HepG2 (cell line): ENCODE results near the gene DQX1. TPM values are rescaled to one million over a fixed set of nuclear protein-coding genes. Genes with fewer than 3 reads are reported as not detected.

Experiments
- AGO1 ChIP-seq: fragments of 200-400 bp; formaldehyde crosslinking; IDR thresholded peaks from 2 replicates; pipeline ENCODE4 v1.6.1; 2017; ENCODE audit warnings: mild to moderate bottlenecking, low read depth, low read length, moderate library complexity; ENCODE audit not compliant: poor library complexity, severe bottlenecking
- ARHGAP35 ChIP-seq: sonication (generic); formaldehyde crosslinking; IDR thresholded peaks from 2 replicates; pipeline ENCODE4 v1.9.0; 2022; ENCODE audit warnings: mild to moderate bottlenecking, inconsistent platforms, moderate library complexity, missing genetic modification reagents, borderline replicate concordance
- ELF4 ChIP-seq: sonication (generic); formaldehyde crosslinking; IDR thresholded peaks from 2 replicates; pipeline ENCODE4 v1.5.0; 2020; ENCODE audit warnings: missing genetic modification reagents, mild to moderate bottlenecking, moderate library complexity, borderline replicate concordance
- FOXK2 ChIP-seq: fragments of 450-650 bp; IDR thresholded peaks from 2 replicates; pipeline ENCODE4 v1.6.1; 2016
- HNRNPH1 ChIP-seq: fragments of 200-400 bp; formaldehyde crosslinking; optimal IDR thresholded peaks from 2 replicates; pipeline ENCODE3; 2017; ENCODE audit warnings: mild to moderate bottlenecking, low read depth, low read length
- MYNN ChIP-seq: sonication (generic); formaldehyde crosslinking; IDR thresholded peaks from 2 replicates; pipeline ENCODE4 v1.4.0; 2020; ENCODE audit warnings: mild to moderate bottlenecking, low read depth, missing genetic modification reagents
- PAF1 ChIP-seq: IDR thresholded peaks from 2 replicates; pipeline ENCODE4 v1.6.1; 2016; ENCODE audit warnings: missing genetic modification reagents, missing compliant biosample characterization
- ZEB1 ChIP-seq: IDR thresholded peaks from 2 replicates; pipeline ENCODE4 v1.6.1; 2012; ENCODE audit warnings: mild to moderate bottlenecking, low read depth, inconsistent platforms; ENCODE audit not compliant: insufficient replicate concordance
- ZFP90 ChIP-seq: sonication (generic); formaldehyde crosslinking; IDR thresholded peaks from 2 replicates; pipeline ENCODE4 v1.8.0; 2022; ENCODE audit warnings: missing genetic modification reagents, mild to moderate bottlenecking, inconsistent platforms, borderline replicate concordance
- ZNF124 ChIP-seq: sonication (generic); formaldehyde crosslinking; IDR thresholded peaks from 2 replicates; pipeline ENCODE4 v1.4.0; 2020; ENCODE audit warnings: missing genetic modification reagents
- ZNF350 ChIP-seq: sonication (generic); formaldehyde crosslinking; IDR thresholded peaks from 2 replicates; pipeline ENCODE4 v1.4.0; 2020; ENCODE audit warnings: mild to moderate bottlenecking, low read depth, missing genetic modification reagents, borderline replicate concordance
- ZNF460 ChIP-seq: sonication (generic); formaldehyde crosslinking; IDR thresholded peaks from 2 replicates; pipeline ENCODE4 v1.5.1; 2020; ENCODE audit warnings: missing genetic modification reagents, mild to moderate bottlenecking, borderline replicate concordance
- polyA plus RNA-seq, 8 experiments: library from polyadenylated mRNA; depleted of rRNA in 3 of 8; stranded (reverse) in 7 of 8; unstranded in 1 of 8; fragments of >200 nt; fragmentation: Illumina TruSeq in 4 of 8; extraction: Trizol in 4 of 8; gene quantifications; 2 replicates each; pipeline versions ENCODE4 v1.2.1 to v1.2.3, GENCODE V29; 2011 to 2016; ENCODE audit warnings: low read depth in 4 of 8, missing spikeins in 1 of 8, mixed read lengths in 1 of 8; ENCODE audit not compliant: insufficient read depth in 1 of 8
- total RNA-seq, 5 experiments: library from RNA; depleted of rRNA; stranded (reverse); fragments of >200 nt; fragmentation: Illumina TruSeq; extraction: Trizol; gene quantifications; 2 replicates each; pipeline ENCODE4 v1.2.3, GENCODE V29; 2016; ENCODE audit warnings: low read depth in 1 of 5
- TF ChIP-seq, protein P1 (sequence below): sonication (generic); formaldehyde crosslinking; IDR thresholded peaks from 2 replicates; pipeline ENCODE4 v1.5.0; 2020; ENCODE audit warnings: mild to moderate bottlenecking, missing genetic modification reagents, borderline replicate concordance
- TF ChIP-seq, protein P2 (sequence below): sonication (generic); formaldehyde crosslinking; IDR thresholded peaks from 2 replicates; pipeline ENCODE4 v1.8.0; 2022; ENCODE audit warnings: mild to moderate bottlenecking, missing genetic modification reagents; ENCODE audit not compliant: insufficient replicate concordance
- TF ChIP-seq, protein P3 (sequence below): sonication (generic); formaldehyde crosslinking; IDR thresholded peaks from one replicate; pipeline ENCODE4 v1.5.1; 2020; ENCODE audit warnings: mild to moderate bottlenecking, missing genetic modification reagents; ENCODE audit errors: not compliant biosample characterization

The DQX1 gene
- total and polyA plus RNA-seq, 2 of the 13 experiments (the other 11 are each of a cell fraction or from before 2014, with no cell fraction given) = 27.6 to 89.8 TPM

DNA sequence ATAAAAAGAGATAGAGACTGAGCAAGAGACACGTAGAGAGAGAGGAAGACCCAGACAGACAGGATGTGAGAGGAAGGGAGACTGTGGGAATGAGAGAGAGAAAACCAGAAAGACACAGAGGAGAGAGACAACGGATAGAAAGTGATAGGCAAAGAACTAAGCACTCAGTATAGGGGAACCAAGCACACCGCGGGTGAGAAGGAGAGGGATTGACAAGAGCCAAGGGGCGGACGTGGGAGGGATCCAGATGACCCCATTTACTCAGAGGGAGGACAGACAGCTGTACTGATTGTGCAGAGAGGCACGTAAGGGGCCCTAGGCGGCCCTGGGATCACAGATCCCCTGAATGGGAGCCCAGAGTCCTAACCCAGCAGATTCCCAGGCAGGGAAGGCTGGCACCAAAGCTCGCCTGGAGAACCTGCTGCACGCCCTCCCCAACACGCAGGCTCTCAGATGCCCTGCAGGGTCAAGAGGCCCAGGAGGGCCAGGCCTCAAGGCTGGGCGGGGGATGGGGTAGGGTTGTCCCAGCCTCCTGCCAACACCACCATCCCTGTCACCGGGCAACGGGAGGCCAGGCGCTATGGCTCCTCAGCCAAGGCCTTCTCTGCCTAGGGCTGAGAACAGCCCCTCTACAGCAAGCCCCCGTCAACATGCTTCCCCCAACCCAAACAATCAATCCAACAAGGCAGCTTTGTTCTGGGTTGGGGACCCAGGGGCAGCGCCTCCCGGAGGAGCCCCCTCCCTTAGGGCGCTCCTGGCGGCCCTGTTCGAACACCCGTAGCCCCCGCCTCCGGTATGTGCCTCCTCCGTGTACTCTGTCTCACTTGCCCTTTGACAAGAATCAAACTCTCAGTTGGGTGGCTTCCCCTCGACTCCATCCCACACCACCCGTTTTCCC lies 27.1 kb upstream of the DQX1 start (continued):
- TF ChIP-seq, protein P1, sequence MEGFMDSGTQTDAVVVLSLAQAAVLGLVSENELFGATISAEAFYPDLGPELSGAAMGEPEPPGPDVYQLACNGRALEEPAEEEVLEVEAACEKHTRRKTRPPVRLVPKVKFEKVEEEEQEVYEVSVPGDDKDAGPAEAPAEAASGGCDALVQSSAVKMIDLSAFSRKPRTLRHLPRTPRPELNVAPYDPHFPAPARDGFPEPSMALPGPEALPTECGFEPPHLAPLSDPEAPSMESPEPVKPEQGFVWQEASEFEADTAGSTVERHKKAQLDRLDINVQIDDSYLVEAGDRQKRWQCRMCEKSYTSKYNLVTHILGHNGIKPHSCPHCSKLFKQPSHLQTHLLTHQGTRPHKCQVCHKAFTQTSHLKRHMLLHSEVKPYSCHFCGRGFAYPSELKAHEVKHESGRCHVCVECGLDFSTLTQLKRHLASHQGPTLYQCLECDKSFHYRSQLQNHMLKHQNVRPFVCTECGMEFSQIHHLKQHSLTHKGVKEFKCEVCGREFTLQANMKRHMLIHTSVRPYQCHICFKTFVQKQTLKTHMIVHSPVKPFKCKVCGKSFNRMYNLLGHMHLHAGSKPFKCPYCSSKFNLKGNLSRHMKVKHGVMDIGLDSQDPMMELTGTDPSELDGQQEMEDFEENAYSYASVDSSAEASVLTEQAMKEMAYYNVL (CRISPR knock-in tag) = no peak; the same call in 1 of the 2 replicates
- TF ChIP-seq ZNF124 (CRISPR knock-in tag) (no peak), ZEB1 (no peak), HNRNPH1 (no peak), PAF1 (CRISPR knock-in tag) (no peak), ZNF460 (CRISPR knock-in tag) (no peak), ARHGAP35 (peak; percentile 40; the same call in 1 of the 2 replicates), FOXK2 (0 out of 2 replicates have a peak, but pooled peaks have one; percentile 9), MYNN (no peak), ZFP90 (CRISPR knock-in tag) (no peak), ELF4 (no peak), ZNF350 (CRISPR knock-in tag) (0 out of 2 replicates have a peak, but pooled peaks have one; percentile 20), AGO1 (no peak)
- TF ChIP-seq, protein P2, sequence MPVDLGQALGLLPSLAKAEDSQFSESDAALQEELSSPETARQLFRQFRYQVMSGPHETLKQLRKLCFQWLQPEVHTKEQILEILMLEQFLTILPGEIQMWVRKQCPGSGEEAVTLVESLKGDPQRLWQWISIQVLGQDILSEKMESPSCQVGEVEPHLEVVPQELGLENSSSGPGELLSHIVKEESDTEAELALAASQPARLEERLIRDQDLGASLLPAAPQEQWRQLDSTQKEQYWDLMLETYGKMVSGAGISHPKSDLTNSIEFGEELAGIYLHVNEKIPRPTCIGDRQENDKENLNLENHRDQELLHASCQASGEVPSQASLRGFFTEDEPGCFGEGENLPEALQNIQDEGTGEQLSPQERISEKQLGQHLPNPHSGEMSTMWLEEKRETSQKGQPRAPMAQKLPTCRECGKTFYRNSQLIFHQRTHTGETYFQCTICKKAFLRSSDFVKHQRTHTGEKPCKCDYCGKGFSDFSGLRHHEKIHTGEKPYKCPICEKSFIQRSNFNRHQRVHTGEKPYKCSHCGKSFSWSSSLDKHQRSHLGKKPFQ (CRISPR knock-in tag) = no peak
- TF ChIP-seq, protein P3, sequence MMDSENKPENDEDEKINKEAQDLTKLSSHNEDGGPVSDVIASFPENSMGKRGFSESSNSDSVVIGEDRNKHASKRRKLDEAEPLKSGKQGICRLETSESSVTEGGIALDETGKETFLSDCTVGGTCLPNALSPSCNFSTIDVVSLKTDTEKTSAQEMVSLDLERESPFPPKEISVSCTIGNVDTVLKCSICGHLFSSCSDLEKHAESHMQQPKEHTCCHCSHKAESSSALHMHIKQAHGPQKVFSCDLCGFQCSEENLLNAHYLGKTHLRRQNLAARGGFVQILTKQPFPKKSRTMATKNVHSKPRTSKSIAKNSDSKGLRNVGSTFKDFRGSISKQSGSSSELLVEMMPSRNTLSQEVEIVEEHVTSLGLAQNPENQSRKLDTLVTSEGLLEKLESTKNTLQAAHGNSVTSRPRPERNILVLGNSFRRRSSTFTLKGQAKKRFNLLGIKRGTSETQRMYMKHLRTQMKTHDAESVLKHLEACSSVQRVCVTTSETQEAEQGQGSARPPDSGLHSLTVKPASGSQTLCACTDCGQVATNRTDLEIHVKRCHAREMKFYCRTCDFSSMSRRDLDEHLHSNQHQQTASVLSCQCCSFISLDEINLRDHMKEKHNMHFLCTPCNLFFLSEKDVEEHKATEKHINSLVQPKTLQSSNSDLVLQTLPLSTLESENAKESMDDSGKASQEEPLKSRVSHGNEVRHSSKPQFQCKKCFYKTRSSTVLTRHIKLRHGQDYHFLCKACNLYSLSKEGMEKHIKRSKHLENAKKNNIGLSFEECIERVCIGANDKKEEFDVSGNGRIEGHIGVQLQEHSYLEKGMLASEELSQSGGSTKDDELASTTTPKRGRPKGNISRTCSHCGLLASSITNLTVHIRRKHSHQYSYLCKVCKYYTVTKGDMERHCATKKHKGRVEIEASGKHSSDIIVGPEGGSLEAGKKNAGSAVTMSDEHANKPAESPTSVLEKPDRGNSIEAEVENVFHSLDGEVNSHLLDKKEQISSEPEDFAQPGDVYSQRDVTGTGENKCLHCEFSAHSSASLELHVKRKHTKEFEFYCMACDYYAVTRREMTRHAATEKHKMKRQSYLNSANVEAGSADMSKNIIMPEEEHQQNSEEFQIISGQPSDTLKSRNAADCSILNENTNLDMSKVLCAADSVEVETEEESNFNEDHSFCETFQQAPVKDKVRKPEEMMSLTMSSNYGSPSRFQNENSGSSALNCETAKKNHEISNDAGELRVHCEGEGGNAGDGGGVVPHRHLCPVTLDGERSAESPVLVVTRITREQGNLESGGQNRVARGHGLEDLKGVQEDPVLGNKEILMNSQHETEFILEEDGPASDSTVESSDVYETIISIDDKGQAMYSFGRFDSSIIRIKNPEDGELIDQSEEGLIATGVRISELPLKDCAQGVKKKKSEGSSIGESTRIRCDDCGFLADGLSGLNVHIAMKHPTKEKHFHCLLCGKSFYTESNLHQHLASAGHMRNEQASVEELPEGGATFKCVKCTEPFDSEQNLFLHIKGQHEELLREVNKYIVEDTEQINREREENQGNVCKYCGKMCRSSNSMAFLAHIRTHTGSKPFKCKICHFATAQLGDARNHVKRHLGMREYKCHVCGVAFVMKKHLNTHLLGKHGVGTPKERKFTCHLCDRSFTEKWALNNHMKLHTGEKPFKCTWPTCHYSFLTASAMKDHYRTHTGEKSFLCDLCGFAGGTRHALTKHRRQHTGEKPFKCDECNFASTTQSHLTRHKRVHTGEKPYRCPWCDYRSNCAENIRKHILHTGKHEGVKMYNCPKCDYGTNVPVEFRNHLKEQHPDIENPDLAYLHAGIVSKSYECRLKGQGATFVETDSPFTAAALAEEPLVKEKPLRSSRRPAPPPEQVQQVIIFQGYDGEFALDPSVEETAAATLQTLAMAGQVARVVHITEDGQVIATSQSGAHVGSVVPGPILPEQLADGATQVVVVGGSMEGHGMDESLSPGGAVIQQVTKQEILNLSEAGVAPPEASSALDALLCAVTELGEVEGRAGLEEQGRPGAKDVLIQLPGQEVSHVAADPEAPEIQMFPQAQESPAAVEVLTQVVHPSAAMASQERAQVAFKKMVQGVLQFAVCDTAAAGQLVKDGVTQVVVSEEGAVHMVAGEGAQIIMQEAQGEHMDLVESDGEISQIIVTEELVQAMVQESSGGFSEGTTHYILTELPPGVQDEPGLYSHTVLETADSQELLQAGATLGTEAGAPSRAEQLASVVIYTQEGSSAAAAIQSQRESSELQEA = no peak
